K562 (cell line): ENCODE measurements around the gene DNAH9. TPM values are rescaled to one million over a fixed set of nuclear protein-coding genes. Genes with fewer than 3 reads are reported as not detected.

Source experiments
- ATAC-seq: fragments of 200-7000 bp; cut with Tn5 transposase; 3 replicates; pipeline ENCODE4 v1.9.1; 2020; ENCODE audit warnings: moderate library complexity
- BruUV-seq: library from RNA; stranded (reverse); fragments of 400-500 nt; replicated peaks from 2 replicates; lab custom pipeline; 2021; lab: Mats Ljungman, UMichigan
- CTCF ChIA-PET: fragments of 300-600 bp; formaldehyde crosslinking; extraction: SDS; loops from one replicate; lab custom pipeline; 2021; ENCODE audit warnings: low intra/inter-chr PET ratio; lab: Yijun Ruan, JAX
- POLR2A ChIA-PET: fragments of 300-600, 350-650 bp; sonication (Branson Sonifier 250); formaldehyde crosslinking; extraction: SDS; loops from one replicate; lab custom pipeline; 2021; ENCODE audit warnings: antibody characterized with exemption, inconsistent platforms; lab: Yijun Ruan, JAX
- DNase-seq, 4 experiments: peaks; one replicate each; pipeline versions ENCODE4 v3.0.0 to v3.0.0-alpha.2; 2011 to 2018; ENCODE audit warnings: low spot score in 3 of 4, mixed read lengths in 3 of 4; ENCODE audit errors: extremely low read depth in 1 of 4
- FAIRE-seq: peaks from 2 replicates; lab custom pipeline; 2011; peaks lifted over from hg19 to GRCh38; lab: Jason Lieb, UNC
- H2AFZ ChIP-seq: 2 replicates; pipeline ENCODE4 v1.6.0; 2011; ENCODE audit warnings: low read depth, low read length, control low read depth, inconsistent platforms
- H3K27ac ChIP-seq: fragments of 200-600 bp; 3 replicates; pipeline ENCODE4 v1.8.0; 2011; ENCODE audit warnings: low read depth, mild to moderate bottlenecking, control low read depth, inconsistent platforms, low read length, moderate library complexity, mixed read lengths; ENCODE audit errors: extremely low read depth
- H3K27me3 ChIP-seq, 2 experiments: fragments of 300-600 bp in 1 of 2; 2 replicates in 1 of 2; 3 replicates in 1 of 2; pipeline versions ENCODE4 v1.6.0 to v1.8.0; 2011; ENCODE audit warnings: inconsistent platforms in 2 of 2, low read length in 2 of 2, mild to moderate bottlenecking in 1 of 2, mixed read lengths in 1 of 2, moderate library complexity in 1 of 2; ENCODE audit not compliant: control insufficient read depth in 2 of 2, insufficient read depth in 2 of 2
- H3K36me3 ChIP-seq: fragments of 300-600 bp; 3 replicates; pipeline ENCODE4 v1.8.0; 2011; ENCODE audit warnings: mild to moderate bottlenecking, low read length, inconsistent platforms; ENCODE audit not compliant: control insufficient read depth, insufficient read depth
- H3K4me1 ChIP-seq, 2 experiments: fragments of 200-600 bp in 1 of 2; replicated peaks in 1 of 2; 2 replicates in 1 of 2; 3 replicates in 1 of 2; pipeline versions ENCODE4 v1.5.1 to v1.8.0; 2011; ENCODE audit warnings: inconsistent platforms in 2 of 2, low read length in 2 of 2, mild to moderate bottlenecking in 1 of 2, mixed read lengths in 1 of 2, moderate library complexity in 1 of 2; ENCODE audit not compliant: control insufficient read depth in 2 of 2, insufficient read depth in 2 of 2
- H3K4me2 ChIP-seq: 2 replicates; pipeline ENCODE4 v1.6.1; 2011; ENCODE audit warnings: low read length, control low read depth, inconsistent platforms, mixed read lengths; ENCODE audit not compliant: insufficient read depth
- H3K4me3 ChIP-seq: fragments of 200-600 bp; sonication (generic), shearing (Covaris generic); 2 replicates; pipeline ENCODE4 v1.5.1; 2016; ENCODE audit warnings: control low read depth, inconsistent platforms
- H3K79me2 ChIP-seq: fragments of 200-600 bp; 3 replicates; pipeline ENCODE4 v1.8.0; 2011; ENCODE audit warnings: low read length, inconsistent platforms; ENCODE audit not compliant: control insufficient read depth, insufficient read depth
- H3K9ac ChIP-seq, 2 experiments: 2 replicates each; pipeline versions ENCODE4 v1.6.0 to v1.6.1; 2011; ENCODE audit warnings: low read depth in 2 of 2, low read length in 2 of 2, control low read depth in 1 of 2, inconsistent platforms in 1 of 2, mild to moderate bottlenecking in 1 of 2, mixed read lengths in 1 of 2; ENCODE audit not compliant: insufficient read depth in 1 of 2
- H3K9me1 ChIP-seq: one replicate; pipeline ENCODE4 v1.6.0; 2011; ENCODE audit warnings: inconsistent platforms, mild to moderate bottlenecking, low read length, moderate library complexity; ENCODE audit not compliant: control insufficient read depth, insufficient read depth
- H3K9me3 ChIP-seq: replicated peaks from 2 replicates; pipeline ENCODE4 v1.5.1; 2011; ENCODE audit warnings: low read depth, low read length, inconsistent platforms; ENCODE audit not compliant: control insufficient read depth, insufficient read depth
- H4K20me1 ChIP-seq: replicated peaks from 2 replicates; pipeline ENCODE4 v1.6.1; 2011; ENCODE audit warnings: low read length, inconsistent platforms, mixed read lengths; ENCODE audit not compliant: control insufficient read depth, insufficient read depth
- IRF2 ChIP-seq: sonication (generic); formaldehyde crosslinking; IDR thresholded peaks from 2 replicates; pipeline ENCODE4 v1.8.1; 2022; ENCODE audit warnings: mild to moderate bottlenecking, missing genetic modification reagents
- KHSRP ChIP-seq: fragments of 450-650 bp; IDR thresholded peaks from 2 replicates; pipeline ENCODE4 v1.6.1; 2017
- L3MBTL2 ChIP-seq: fragments of 450-650 bp; IDR thresholded peaks from 2 replicates; pipeline ENCODE4 v1.6.1; 2016; ENCODE audit warnings: mild to moderate bottlenecking, moderate library complexity
- MTA1 ChIP-seq: fragments of 450-650 bp; IDR thresholded peaks from 2 replicates; pipeline ENCODE4 v1.6.1; 2017; ENCODE audit warnings: borderline replicate concordance
- WGBS: fragments of 100-300 bp; shearing (Covaris generic); methylation state at CpG from one replicate; pipeline ENCODE4 v1.1.6; 2016; ENCODE audit warnings: low coverage, mixed read lengths; ENCODE audit not compliant: insufficient coverage; ENCODE audit errors: missing lambda C conversion rate; 5-methylcytosine and 5-hydroxymethylcytosine counted together
- in situ Hi-C: fragments of 300-500 bp; cut with MboI; formaldehyde crosslinking; loops from 4 replicates; pipeline ENCODE4 v1.15.0; 2018; ENCODE audit warnings: inconsistent platforms, mixed read lengths
- intact Hi-C: fragments of 100-400 bp; cut with micrococcal nuclease; formaldehyde crosslinking; loops from 2 replicates; pipeline ENCODE4 v1.14.2; 2022
- polyA plus RNA-seq, 8 experiments: library from polyadenylated mRNA; depleted of rRNA in 4 of 8; stranded (reverse) in 5 of 8; unstranded in 3 of 8; fragments of >200 nt; fragmentation: Nextera tagmentation in 2 of 8; fragmentation: Illumina TruSeq in 1 of 8; extraction: Ambion mirVana in 2 of 8; extraction: Trizol in 1 of 8; gene quantifications; 2 replicates each; pipeline versions ENCODE4 v1.2.1 to v1.2.3, GENCODE V29; 2011 to 2014; ENCODE audit warnings: inconsistent platforms in 1 of 8, missing spikeins in 1 of 8
- total RNA-seq, 7 experiments: library from RNA; depleted of rRNA in 6 of 7; stranded (reverse); fragments of >200 nt in 6 of 7; fragmentation: Illumina TruSeq in 2 of 7; extraction: Trizol in 2 of 7; gene quantifications; 2 replicates each; pipeline versions ENCODE4 v1.2.1 to v1.2.3, GENCODE V29; 2011 to 2021; ENCODE audit warnings: low replicate concordance in 1 of 7
- TF ChIP-seq, protein P1 (sequence below), 2 experiments: fragments of 450-650 bp; formaldehyde crosslinking in 1 of 2; IDR thresholded peaks; 2 replicates each; pipeline versions ENCODE4 v1.4.0 to v1.6.1; 2014 to 2020; ENCODE audit warnings: mild to moderate bottlenecking in 2 of 2, borderline replicate concordance in 1 of 2, low read depth in 1 of 2
- TF ChIP-seq, protein P2 (sequence below), 2 experiments: fragments of 450-650 bp; conservative IDR thresholded peaks; 2 replicates each; pipeline ENCODE4 v1.6.1; 2017; ENCODE audit warnings: mild to moderate bottlenecking in 2 of 2, moderate library complexity in 2 of 2

The DNAH9 gene
- total and polyA plus RNA-seq, 9 of the 15 experiments (the other 6 are each of a cell fraction or from before 2014, with no cell fraction given): not detected

DNA sequence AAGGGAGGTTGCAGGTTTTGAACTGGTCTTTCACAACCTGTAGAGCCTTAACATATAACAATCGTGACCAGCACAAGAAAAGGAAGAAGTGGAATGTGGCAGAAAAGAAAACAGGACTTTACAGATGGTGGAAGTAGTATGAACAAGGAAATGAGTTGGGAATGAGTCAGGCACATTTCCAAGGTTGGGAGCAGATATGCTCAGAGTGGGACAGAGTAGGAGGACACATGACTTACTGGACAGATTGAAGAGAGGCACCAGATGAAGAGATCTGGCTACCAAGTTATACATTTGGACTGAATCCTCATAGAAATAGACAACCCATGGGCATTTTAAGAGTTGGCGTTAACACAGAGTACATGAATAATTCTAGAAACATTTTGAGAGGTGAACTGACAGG, 303.7 kb downstream of the DNAH9 start:
- Histone ChIP-seq H2AFZ (no peak overlapping the region), H3K4me1 (no peaks in the 10 kb centered on the region; a peak in 3 of 5 replicates), H3K36me3 (no peaks in the 10 kb centered on the region), H3K9ac (no peak overlapping the region), H3K4me3 (no peak overlapping the region), H3K27ac (no peak overlapping the region), H3K9me1 (no peaks in the 10 kb centered on the region), H4K20me1 (no peaks in the 10 kb centered on the region), H3K27me3 (no peaks in the 10 kb centered on the region), H3K4me2 (no peak overlapping the region), H3K9me3 (no peaks in the 10 kb centered on the region), H3K79me2 (no peaks in the 10 kb centered on the region)
- ChIA-PET POLR2A (no interaction called here), CTCF (no interaction called here)
- intact Hi-C loops (no loop called here), in situ Hi-C loops (no loop called here)
- DNase-seq (no peak), FAIRE-seq (no peak), ATAC-seq (no peak)
- BruUV-seq: no TSS peak
- 82% methylated on average over 1 of the region's 2 CpGs for WGBS
- no peak for TF ChIP-seq MTA1
- no peak for TF ChIP-seq KHSRP
- TF ChIP-seq IRF2 (CRISPR knock-in tag): no peak
- TF ChIP-seq, protein P1, sequence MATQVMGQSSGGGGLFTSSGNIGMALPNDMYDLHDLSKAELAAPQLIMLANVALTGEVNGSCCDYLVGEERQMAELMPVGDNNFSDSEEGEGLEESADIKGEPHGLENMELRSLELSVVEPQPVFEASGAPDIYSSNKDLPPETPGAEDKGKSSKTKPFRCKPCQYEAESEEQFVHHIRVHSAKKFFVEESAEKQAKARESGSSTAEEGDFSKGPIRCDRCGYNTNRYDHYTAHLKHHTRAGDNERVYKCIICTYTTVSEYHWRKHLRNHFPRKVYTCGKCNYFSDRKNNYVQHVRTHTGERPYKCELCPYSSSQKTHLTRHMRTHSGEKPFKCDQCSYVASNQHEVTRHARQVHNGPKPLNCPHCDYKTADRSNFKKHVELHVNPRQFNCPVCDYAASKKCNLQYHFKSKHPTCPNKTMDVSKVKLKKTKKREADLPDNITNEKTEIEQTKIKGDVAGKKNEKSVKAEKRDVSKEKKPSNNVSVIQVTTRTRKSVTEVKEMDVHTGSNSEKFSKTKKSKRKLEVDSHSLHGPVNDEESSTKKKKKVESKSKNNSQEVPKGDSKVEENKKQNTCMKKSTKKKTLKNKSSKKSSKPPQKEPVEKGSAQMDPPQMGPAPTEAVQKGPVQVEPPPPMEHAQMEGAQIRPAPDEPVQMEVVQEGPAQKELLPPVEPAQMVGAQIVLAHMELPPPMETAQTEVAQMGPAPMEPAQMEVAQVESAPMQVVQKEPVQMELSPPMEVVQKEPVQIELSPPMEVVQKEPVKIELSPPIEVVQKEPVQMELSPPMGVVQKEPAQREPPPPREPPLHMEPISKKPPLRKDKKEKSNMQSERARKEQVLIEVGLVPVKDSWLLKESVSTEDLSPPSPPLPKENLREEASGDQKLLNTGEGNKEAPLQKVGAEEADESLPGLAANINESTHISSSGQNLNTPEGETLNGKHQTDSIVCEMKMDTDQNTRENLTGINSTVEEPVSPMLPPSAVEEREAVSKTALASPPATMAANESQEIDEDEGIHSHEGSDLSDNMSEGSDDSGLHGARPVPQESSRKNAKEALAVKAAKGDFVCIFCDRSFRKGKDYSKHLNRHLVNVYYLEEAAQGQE (IDR thresholded peaks at IDR 0.05; ENCODE audit: borderline replicate concordance): no peak
- TF ChIP-seq, protein P1 (CRISPR knock-in tag; IDR thresholded peaks at IDR 0.05; ENCODE audit: low read depth): no peak
- TF ChIP-seq L3MBTL2: no peak
- TF ChIP-seq, protein P2, sequence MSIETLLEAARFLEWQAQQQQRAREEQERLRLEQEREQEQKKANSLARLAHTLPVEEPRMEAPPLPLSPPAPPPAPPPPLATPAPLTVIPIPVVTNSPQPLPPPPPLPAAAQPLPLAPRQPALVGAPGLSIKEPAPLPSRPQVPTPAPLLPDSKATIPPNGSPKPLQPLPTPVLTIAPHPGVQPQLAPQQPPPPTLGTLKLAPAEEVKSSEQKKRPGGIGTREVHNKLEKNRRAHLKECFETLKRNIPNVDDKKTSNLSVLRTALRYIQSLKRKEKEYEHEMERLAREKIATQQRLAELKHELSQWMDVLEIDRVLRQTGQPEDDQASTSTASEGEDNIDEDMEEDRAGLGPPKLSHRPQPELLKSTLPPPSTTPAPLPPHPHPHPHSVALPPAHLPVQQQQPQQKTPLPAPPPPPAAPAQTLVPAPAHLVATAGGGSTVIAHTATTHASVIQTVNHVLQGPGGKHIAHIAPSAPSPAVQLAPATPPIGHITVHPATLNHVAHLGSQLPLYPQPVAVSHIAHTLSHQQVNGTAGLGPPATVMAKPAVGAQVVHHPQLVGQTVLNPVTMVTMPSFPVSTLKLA (conservative IDR thresholded peaks at IDR 0.05): no peak
